ENCODE results near the gene ERC1.

Gene ERC1

GRCh38 chr12:966724-967123 is 24.3 kb upstream of the ERC1 start:
- no peak overlapping the region for H3K4me3 ChIP-seq (replicated peaks; ENCODE audit: low read depth, low read length)
- no peak for DNase-seq (ENCODE audit: extremely low read depth, low read depth)
- TF ChIP-seq, protein P1, sequence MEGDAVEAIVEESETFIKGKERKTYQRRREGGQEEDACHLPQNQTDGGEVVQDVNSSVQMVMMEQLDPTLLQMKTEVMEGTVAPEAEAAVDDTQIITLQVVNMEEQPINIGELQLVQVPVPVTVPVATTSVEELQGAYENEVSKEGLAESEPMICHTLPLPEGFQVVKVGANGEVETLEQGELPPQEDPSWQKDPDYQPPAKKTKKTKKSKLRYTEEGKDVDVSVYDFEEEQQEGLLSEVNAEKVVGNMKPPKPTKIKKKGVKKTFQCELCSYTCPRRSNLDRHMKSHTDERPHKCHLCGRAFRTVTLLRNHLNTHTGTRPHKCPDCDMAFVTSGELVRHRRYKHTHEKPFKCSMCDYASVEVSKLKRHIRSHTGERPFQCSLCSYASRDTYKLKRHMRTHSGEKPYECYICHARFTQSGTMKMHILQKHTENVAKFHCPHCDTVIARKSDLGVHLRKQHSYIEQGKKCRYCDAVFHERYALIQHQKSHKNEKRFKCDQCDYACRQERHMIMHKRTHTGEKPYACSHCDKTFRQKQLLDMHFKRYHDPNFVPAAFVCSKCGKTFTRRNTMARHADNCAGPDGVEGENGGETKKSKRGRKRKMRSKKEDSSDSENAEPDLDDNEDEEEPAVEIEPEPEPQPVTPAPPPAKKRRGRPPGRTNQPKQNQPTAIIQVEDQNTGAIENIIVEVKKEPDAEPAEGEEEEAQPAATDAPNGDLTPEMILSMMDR (IDR thresholded peaks at IDR 0.05; ENCODE audit: low read depth, low read length, missing control alignments), result no peak

DNA sequence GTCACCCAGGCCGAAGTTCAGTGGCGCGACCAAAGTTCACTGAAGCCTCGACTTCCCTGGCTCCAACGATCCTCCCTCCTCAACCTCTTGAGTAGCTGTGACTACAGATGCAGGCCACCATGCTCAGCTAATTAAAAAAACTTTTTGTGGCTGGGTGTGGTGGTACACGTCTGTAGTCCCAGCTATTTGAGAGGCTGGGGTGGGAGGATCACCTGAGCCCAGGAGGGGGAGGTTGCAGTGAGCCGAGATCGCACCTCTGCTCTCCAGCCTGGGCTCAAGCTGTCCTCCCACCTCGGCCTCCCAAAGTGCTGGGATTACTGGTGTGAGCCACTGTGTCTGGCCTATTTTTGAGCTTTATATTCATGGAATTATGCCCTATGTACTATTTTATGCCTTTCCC is 23.4 kb upstream of the ERC1 start:
- TF ChIP-seq, protein P1 (IDR thresholded peaks at IDR 0.05; ENCODE audit: low read depth, low read length, missing control alignments), result no peak
- H3K4me3 ChIP-seq (replicated peaks; ENCODE audit: low read depth, low read length), result no peak overlapping the region
- DNase-seq (ENCODE audit: extremely low read depth, low read depth), result no peak

GRCh38 chr12:968545-968944 is 22.5 kb upstream of the ERC1 start:
- TF ChIP-seq, protein P1 (IDR thresholded peaks at IDR 0.05; ENCODE audit: low read depth, low read length, missing control alignments), result no peak
- no peak overlapping the region for H3K4me3 ChIP-seq (replicated peaks; ENCODE audit: low read depth, low read length)
- DNase-seq (ENCODE audit: extremely low read depth, low read depth), result no peak

DNA sequence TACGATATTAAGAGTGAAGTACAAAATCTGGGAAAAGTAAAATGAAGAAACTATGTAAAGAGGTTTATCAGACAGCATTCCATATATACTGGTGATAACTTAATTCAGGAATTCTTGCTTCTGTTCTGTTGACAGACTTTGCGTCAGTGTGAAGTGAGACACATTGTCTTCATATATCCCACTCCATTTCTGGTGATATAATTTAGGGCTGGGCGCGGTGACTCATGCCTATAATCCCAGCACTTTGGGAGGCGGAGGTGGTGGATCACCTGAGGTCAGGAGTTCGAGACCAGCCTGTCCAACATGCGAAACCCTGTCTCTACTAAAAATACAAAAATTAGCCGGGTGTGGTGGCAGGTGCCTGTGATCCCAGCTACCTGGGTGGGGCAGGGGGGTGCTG is 21.2 kb upstream of the ERC1 start:
- no peak for DNase-seq (ENCODE audit: extremely low read depth, low read depth)
- TF ChIP-seq, protein P1 (IDR thresholded peaks at IDR 0.05; ENCODE audit: low read depth, low read length, missing control alignments), result no peak
- H3K4me3 ChIP-seq (replicated peaks; ENCODE audit: low read depth, low read length), result no peak overlapping the region

- TF ChIP-seq, protein P1 (IDR thresholded peaks at IDR 0.05; ENCODE audit: low read depth, low read length, missing control alignments), result no peak
- no peak for DNase-seq (ENCODE audit: extremely low read depth, low read depth)
- H3K4me3 ChIP-seq (replicated peaks; ENCODE audit: low read depth, low read length), result no peak overlapping the region
Measured at GRCh38 chr12:971991-972390, 19.0 kb upstream of the ERC1 start.

DNA sequence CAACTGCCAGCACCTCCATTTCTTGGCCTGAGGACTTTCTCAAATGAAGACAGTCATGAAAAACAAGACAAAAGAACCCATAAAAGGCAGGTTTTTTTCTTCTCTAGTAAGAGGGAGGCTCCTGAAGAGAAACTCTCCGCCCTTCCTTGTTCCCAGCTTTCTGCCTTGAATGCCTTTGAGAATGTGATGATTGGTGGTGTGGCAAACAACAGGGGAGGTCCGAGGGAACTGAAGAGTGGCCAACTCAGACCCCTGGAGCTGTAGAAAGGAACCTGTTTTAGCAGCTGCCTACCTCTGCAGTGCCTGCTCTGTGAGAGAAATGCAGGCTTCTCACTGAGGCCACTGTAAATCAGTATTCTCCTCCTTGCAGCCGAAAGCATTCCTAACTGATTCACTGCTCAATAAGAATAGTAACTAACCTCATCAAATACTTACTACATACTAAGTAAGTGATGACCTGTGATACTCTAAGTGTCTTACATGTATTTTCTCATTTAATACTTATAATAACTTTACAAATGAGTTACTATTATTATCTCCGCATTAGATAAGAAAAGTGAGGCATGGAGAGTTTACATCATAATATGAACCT is 16.7 kb upstream of the ERC1 start:
- TF ChIP-seq, protein P1 (IDR thresholded peaks at IDR 0.05; ENCODE audit: low read depth, low read length, missing control alignments), result no peak
- H3K4me3 ChIP-seq (replicated peaks; ENCODE audit: low read depth, low read length), result no peak overlapping the region
- DNase-seq (ENCODE audit: extremely low read depth, low read depth), result no peak

DNA sequence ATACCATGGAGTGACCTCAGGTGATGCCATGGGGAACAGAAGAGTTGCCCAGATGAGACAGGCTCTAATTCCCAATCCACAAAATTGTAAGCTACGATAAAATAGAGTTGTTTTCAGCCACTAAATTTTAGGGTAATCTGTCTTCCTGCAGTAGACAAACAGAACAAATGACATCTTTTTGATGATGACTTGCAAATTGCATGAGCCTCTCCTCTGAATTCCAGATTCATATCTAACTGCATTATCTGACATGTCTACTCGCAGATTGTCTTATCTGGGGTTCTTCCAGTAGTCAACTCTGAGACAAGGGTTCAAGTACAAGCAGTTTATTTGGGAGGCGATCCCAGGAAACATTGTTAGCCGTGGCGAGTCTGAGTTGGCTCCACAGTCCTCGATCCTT is 14.4 kb upstream of the ERC1 start:
- DNase-seq (ENCODE audit: extremely low read depth, low read depth), result no peak
- TF ChIP-seq, protein P1 (IDR thresholded peaks at IDR 0.05; ENCODE audit: low read depth, low read length, missing control alignments), result no peak
- H3K4me3 ChIP-seq (replicated peaks; ENCODE audit: low read depth, low read length), result no peak overlapping the region

Measured in HFF-Myc (cell line).